K562 (cell line): ENCODE data around the gene ANKRD65. TPM values are rescaled to one million over a fixed set of nuclear protein-coding genes. Genes with fewer than 3 reads are reported as not detected.

ENCODE experiments used
- ARID1B ChIP-seq: fragments of 450-650 bp; IDR thresholded peaks from 2 replicates; pipeline ENCODE4 v1.6.1; 2016; ENCODE audit warnings: antibody characterized with exemption, mild to moderate bottlenecking, inconsistent platforms
- ARNT ChIP-seq, 2 experiments: fragments of 450-650 bp; IDR thresholded peaks; 2 replicates each; pipeline ENCODE4 v1.6.1; 2016; ENCODE audit warnings: mild to moderate bottlenecking in 1 of 2
- BHLHE40 ChIP-seq: IDR thresholded peaks from 2 replicates; pipeline ENCODE4 v1.6.1; 2011; ENCODE audit warnings: low read length, improper control_type of control experiment
- CHD1 ChIP-seq: fragments of 200-600 bp; sonication (generic); IDR thresholded peaks from one replicate; pipeline ENCODE4 v1.6.1; 2012; ENCODE audit warnings: mild to moderate bottlenecking, moderate library complexity, low read length, inconsistent platforms
- FIP1L1 ChIP-seq: fragments of 200-400 bp; formaldehyde crosslinking; IDR thresholded peaks from 2 replicates; pipeline ENCODE4 v1.6.1; 2018; ENCODE audit warnings: mild to moderate bottlenecking, low read depth, low read length; ENCODE audit not compliant: poor library complexity, severe bottlenecking
- FOXA1 ChIP-seq: fragments of 450-650 bp; IDR thresholded peaks from 2 replicates; pipeline ENCODE4 v1.6.1; 2016; ENCODE audit warnings: mild to moderate bottlenecking, borderline replicate concordance
- FOXK1 ChIP-seq: sonication (generic); formaldehyde crosslinking; IDR thresholded peaks from 2 replicates; pipeline ENCODE4 v1.8.0; 2022; ENCODE audit warnings: missing genetic modification reagents, mild to moderate bottlenecking, borderline replicate concordance
- FOXP1 ChIP-seq: sonication (generic); formaldehyde crosslinking; IDR thresholded peaks from 2 replicates; pipeline ENCODE4 v1.8.0; 2022; ENCODE audit warnings: mild to moderate bottlenecking, missing genetic modification reagents
- MAFK ChIP-seq: IDR thresholded peaks from 2 replicates; pipeline ENCODE4 v1.6.1; 2011; ENCODE audit warnings: low read length, improper control_type of control experiment
- MTA3 ChIP-seq: fragments of 450-650 bp; formaldehyde crosslinking; IDR thresholded peaks from 2 replicates; pipeline ENCODE4 v1.6.1; 2017; ENCODE audit warnings: mild to moderate bottlenecking, borderline replicate concordance
- NCOA2 ChIP-seq, 2 experiments: fragments of 450-650 bp; IDR thresholded peaks; 2 replicates each; pipeline ENCODE4 v1.6.1; 2018; ENCODE audit warnings: mild to moderate bottlenecking in 2 of 2, moderate library complexity in 1 of 2; ENCODE audit not compliant: partially characterized antibody in 2 of 2
- NFE2 ChIP-seq: IDR thresholded peaks from 2 replicates; pipeline ENCODE4 v1.6.1; 2014; ENCODE audit warnings: antibody characterized with exemption, low read depth
- POLR2AphosphoS2 ChIP-seq: IDR thresholded peaks from 2 replicates; pipeline ENCODE4 v1.6.1; 2012; ENCODE audit warnings: low read length, improper control_type of control experiment
- RBM39 ChIP-seq: fragments of 200-400 bp; formaldehyde crosslinking; optimal IDR thresholded peaks from 2 replicates; pipeline ENCODE3; 2018; ENCODE audit warnings: low read depth, low read length
- SNIP1 ChIP-seq: fragments of 450-650 bp; IDR thresholded peaks from 2 replicates; pipeline ENCODE4 v1.7.1; 2017; ENCODE audit warnings: low read depth, mild to moderate bottlenecking
- ZBTB8A ChIP-seq: fragments of 450-650 bp; IDR thresholded peaks from 2 replicates; pipeline ENCODE4 v1.6.1; 2018; ENCODE audit warnings: mild to moderate bottlenecking, moderate library complexity; ENCODE audit not compliant: partially characterized antibody
- ZC3H11A ChIP-seq: IDR thresholded peaks from 2 replicates; pipeline ENCODE4 v1.6.1; 2012; ENCODE audit warnings: low read depth, low read length, improper control_type of control experiment
- ZC3H4 ChIP-seq: sonication (generic); formaldehyde crosslinking; IDR thresholded peaks from 2 replicates; pipeline ENCODE4 v1.9.0; 2021; ENCODE audit warnings: missing genetic modification reagents, borderline replicate concordance
- ZKSCAN3 ChIP-seq: fragments of 250-450 bp; sonication (Bioruptor Pico); IDR thresholded peaks from 2 replicates; pipeline ENCODE4 v1.4.0; 2020
- ZNF121 ChIP-seq: sonication (generic); formaldehyde crosslinking; conservative IDR thresholded peaks from 2 replicates; pipeline ENCODE4 v1.8.0; 2022; ENCODE audit warnings: missing genetic modification reagents
- ZNF384 ChIP-seq: IDR thresholded peaks from 2 replicates; pipeline ENCODE4 v1.6.1; 2012; ENCODE audit warnings: low read depth, low read length, improper control_type of control experiment
- ZSCAN32 ChIP-seq: fragments of 450-650 bp; formaldehyde crosslinking; IDR thresholded peaks from 2 replicates; pipeline ENCODE4 v1.4.0; 2020; ENCODE audit warnings: mild to moderate bottlenecking, moderate library complexity
- polyA plus RNA-seq, 8 experiments: library from polyadenylated mRNA; depleted of rRNA in 4 of 8; stranded (reverse) in 5 of 8; unstranded in 3 of 8; fragments of >200 nt; fragmentation: Nextera tagmentation in 2 of 8; fragmentation: Illumina TruSeq in 1 of 8; extraction: Ambion mirVana in 2 of 8; extraction: Trizol in 1 of 8; gene quantifications; 2 replicates each; pipeline versions ENCODE4 v1.2.1 to v1.2.3, GENCODE V29; 2011 to 2014; ENCODE audit warnings: inconsistent platforms in 1 of 8, missing spikeins in 1 of 8
- total RNA-seq, 7 experiments: library from RNA; depleted of rRNA in 6 of 7; stranded (reverse); fragments of >200 nt in 6 of 7; fragmentation: Illumina TruSeq in 2 of 7; extraction: Trizol in 2 of 7; gene quantifications; 2 replicates each; pipeline versions ENCODE4 v1.2.1 to v1.2.3, GENCODE V29; 2011 to 2021; ENCODE audit warnings: low replicate concordance in 1 of 7
- TF ChIP-seq, protein P1 (sequence below): sonication (generic); formaldehyde crosslinking; IDR thresholded peaks from 2 replicates; pipeline ENCODE4 v1.8.0; 2022; ENCODE audit warnings: missing genetic modification reagents, mild to moderate bottlenecking, moderate library complexity, borderline replicate concordance
- TF ChIP-seq, protein P2 (sequence below): sonication (generic); formaldehyde crosslinking; IDR thresholded peaks from 2 replicates; pipeline ENCODE4 v1.8.0; 2022; ENCODE audit warnings: mild to moderate bottlenecking, missing genetic modification reagents
- TF ChIP-seq, protein P3 (sequence below): fragments of 200-800 bp; sonication (Bioruptor generic); IDR thresholded peaks from 2 replicates; pipeline ENCODE4 v1.6.1; 2017; ENCODE audit warnings: missing genetic modification characterization, missing compliant biosample characterization
- TF ChIP-seq, protein P4 (sequence below): fragments of 450-650 bp; IDR thresholded peaks from 2 replicates; pipeline ENCODE4 v1.6.1; 2016; ENCODE audit warnings: antibody characterized with exemption

ANKRD65 gene
- total and polyA plus RNA-seq, 9 of the 15 experiments (the other 6 are each of a cell fraction or from before 2014, with no cell fraction given) = not detected

DNA sequence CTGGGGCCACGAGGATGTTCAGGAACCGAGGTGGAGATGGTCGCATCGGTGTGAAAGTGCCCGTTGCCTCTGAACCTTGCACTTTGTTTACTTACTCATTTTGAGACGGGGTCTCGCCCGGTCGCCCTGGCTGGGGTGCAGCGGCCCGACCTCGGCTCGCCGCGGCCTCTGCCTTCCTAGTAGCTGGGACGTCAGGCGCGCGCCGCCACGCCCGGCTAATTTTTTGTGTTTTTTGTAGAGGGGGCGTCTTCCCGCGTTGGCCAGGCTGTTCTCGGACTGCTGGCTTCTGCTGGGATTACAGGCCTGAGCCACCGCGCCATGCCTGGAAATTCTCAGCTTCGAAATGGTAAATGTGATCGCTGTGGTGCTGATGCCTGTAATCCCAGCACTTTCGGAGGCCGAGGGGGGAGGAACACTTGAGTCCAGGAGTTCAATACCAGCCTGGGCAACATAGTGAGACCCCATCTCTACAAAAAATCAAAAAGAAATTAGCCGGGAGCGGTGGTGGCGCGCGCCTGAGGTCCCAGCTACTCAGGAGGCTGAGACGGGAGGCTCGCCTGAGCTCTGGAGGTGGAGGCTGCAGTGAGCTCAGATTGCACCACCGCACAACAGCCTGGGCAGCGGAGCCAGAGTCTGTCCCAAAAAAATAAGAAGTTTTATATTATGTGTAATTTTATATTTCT, 13.3 kb downstream of the ANKRD65 start (continued):
- TF ChIP-seq, protein P1, sequence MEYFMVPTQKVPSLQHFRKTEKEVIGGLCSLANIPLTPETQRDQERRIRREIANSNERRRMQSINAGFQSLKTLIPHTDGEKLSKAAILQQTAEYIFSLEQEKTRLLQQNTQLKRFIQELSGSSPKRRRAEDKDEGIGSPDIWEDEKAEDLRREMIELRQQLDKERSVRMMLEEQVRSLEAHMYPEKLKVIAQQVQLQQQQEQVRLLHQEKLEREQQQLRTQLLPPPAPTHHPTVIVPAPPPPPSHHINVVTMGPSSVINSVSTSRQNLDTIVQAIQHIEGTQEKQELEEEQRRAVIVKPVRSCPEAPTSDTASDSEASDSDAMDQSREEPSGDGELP (CRISPR knock-in tag) = 0 out of 2 replicates have a peak, but pooled peaks have one; percentile 35
- TF ChIP-seq, protein P2, sequence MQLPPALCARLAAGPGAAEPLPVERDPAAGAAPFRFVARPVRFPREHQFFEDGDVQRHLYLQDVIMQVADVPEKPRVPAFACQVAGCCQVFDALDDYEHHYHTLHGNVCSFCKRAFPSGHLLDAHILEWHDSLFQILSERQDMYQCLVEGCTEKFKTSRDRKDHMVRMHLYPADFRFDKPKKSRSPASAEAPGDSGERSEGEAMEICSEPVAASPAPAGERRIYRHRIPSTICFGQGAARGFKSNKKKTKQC (CRISPR knock-in tag) = peak; percentile 46
- TF ChIP-seq POLR2AphosphoS2 (0 out of 2 replicates have a peak, but pooled peaks have one; percentile 15), NFE2 (no peak), MAFK (no peak), ZNF121 (CRISPR knock-in tag) (peak; percentile 90), FOXA1 (no peak), NCOA2 (IDR thresholded peaks at IDR 0.05; ENCODE audit: partially characterized antibody in 2 of 2) (no peak), ZNF384 (peak; percentile 27; the same call in 1 of the 2 replicates), ZC3H4 (peak; percentile 51; the same call in 1 of the 2 replicates), ZSCAN32 (no peak), BHLHE40 (no peak), MTA3 (no peak), ZC3H11A (no peak), RBM39 (peak; percentile 54), ARNT (IDR thresholded peaks at IDR 0.05) (peak in 1 of 2 experiments; percentile 31; a peak in 2 of 4 replicates), SNIP1 (0 out of 2 replicates have a peak, but pooled peaks have one; percentile 21), FOXK1 (CRISPR knock-in tag) (no peak), FOXP1 (CRISPR knock-in tag) (0 out of 2 replicates have a peak, but pooled peaks have one; percentile 27), CHD1 (peak; percentile 72), ARID1B (no peak), FIP1L1 (peak; percentile 6), ZBTB8A (no peak), ZKSCAN3 (CRISPR knock-in tag) (no peak)
- TF ChIP-seq, protein P3, sequence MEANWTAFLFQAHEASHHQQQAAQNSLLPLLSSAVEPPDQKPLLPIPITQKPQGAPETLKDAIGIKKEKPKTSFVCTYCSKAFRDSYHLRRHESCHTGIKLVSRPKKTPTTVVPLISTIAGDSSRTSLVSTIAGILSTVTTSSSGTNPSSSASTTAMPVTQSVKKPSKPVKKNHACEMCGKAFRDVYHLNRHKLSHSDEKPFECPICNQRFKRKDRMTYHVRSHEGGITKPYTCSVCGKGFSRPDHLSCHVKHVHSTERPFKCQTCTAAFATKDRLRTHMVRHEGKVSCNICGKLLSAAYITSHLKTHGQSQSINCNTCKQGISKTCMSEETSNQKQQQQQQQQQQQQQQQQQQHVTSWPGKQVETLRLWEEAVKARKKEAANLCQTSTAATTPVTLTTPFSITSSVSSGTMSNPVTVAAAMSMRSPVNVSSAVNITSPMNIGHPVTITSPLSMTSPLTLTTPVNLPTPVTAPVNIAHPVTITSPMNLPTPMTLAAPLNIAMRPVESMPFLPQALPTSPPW (CRISPR knock-in tag) = peak; percentile 54
- TF ChIP-seq, protein P4, sequence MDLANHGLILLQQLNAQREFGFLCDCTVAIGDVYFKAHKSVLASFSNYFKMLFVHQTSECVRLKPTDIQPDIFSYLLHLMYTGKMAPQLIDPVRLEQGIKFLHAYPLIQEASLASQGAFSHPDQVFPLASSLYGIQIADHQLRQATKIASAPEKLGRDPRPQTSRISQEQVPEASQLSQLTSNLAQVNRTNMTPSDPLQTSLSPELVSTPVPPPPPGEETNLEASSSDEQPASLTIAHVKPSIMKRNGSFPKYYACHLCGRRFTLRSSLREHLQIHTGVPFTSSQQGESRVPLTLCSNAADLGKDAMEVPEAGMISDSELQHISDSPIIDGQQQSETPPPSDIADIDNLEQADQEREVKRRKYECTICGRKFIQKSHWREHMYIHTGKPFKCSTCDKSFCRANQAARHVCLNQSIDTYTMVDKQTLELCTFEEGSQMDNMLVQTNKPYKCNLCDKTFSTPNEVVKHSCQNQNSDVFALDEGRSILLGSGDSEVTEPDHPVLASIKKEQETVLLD = 0 out of 2 replicates have a peak, but pooled peaks have one; percentile 24
